Measurements from ENCODE around the gene NT5DC4.
A peak's percentile ranks its signal among the peaks of the same experiment; 100 is the strongest.

Gene NT5DC4

GRCh38 chr2:112726487-112727190 is 5.8 kb downstream of the NT5DC4 start:
- Mint-ChIP-seq H3K27me3 (ENCODE audit: low read depth, poor library complexity) (peaks cover 20% of the 10 kb centered on the region), H3K4me1 (no peaks in the 10 kb centered on the region), H3K27ac (no peak overlapping the region), H3K36me3 (ENCODE audit: low read depth) (no peaks in the 10 kb centered on the region), H3K4me3 (no peak overlapping the region), H3K9me3 (no peaks in the 10 kb centered on the region)
- TF ChIP-seq CTCF (IDR thresholded peaks at IDR 0.05), result peak; percentile 98
- peak; percentile 90 for DNase-seq

- H3K9me3 Mint-ChIP-seq, result no peaks in the 10 kb centered on the region
- no peak overlapping the region for H3K4me3 Mint-ChIP-seq
- no peaks in the 10 kb centered on the region for H3K36me3 Mint-ChIP-seq (ENCODE audit: low read depth)
- H3K4me1 Mint-ChIP-seq, result no peaks in the 10 kb centered on the region
- no peak for TF ChIP-seq CTCF (IDR thresholded peaks at IDR 0.05)
- no peak for DNase-seq
- no peak overlapping the region for H3K27ac Mint-ChIP-seq
- H3K27me3 Mint-ChIP-seq (ENCODE audit: low read depth, poor library complexity), result peaks cover 20% of the 10 kb centered on the region
Observed at GRCh38 chr2:112727276-112728028, 6.6 kb downstream of the NT5DC4 start.

- no peak for TF ChIP-seq CTCF (IDR thresholded peaks at IDR 0.05)
- H3K27me3 Mint-ChIP-seq (ENCODE audit: low read depth, poor library complexity), result peaks cover 20% of the 10 kb centered on the region
- H3K4me3 Mint-ChIP-seq, result no peak overlapping the region
- no peak overlapping the region for H3K27ac Mint-ChIP-seq
- H3K36me3 Mint-ChIP-seq (ENCODE audit: low read depth), result no peaks in the 10 kb centered on the region
- no peaks in the 10 kb centered on the region for H3K9me3 Mint-ChIP-seq
- DNase-seq, result no peak
- no peaks in the 10 kb centered on the region for H3K4me1 Mint-ChIP-seq
Observed at GRCh38 chr2:112728029-112728362, 7.2 kb downstream of the NT5DC4 start.

- no peak for TF ChIP-seq CTCF (IDR thresholded peaks at IDR 0.05)
- H3K36me3 Mint-ChIP-seq (ENCODE audit: low read depth), result no peaks in the 10 kb centered on the region
- H3K9me3 Mint-ChIP-seq, result no peaks in the 10 kb centered on the region
Observed at GRCh38 chr2:112728378-112729175, 7.8 kb downstream of the NT5DC4 start.

GRCh38 chr2:112730216-112730615 is 9.4 kb downstream of the NT5DC4 start:
- H3K4me3 Mint-ChIP-seq, result no peak overlapping the region
- H3K4me1 Mint-ChIP-seq, result no peaks in the 10 kb centered on the region
- H3K36me3 Mint-ChIP-seq (ENCODE audit: low read depth), result no peaks in the 10 kb centered on the region
- H3K27me3 Mint-ChIP-seq (ENCODE audit: low read depth, poor library complexity), result peaks cover 20% of the 10 kb centered on the region
- no peak overlapping the region for H3K27ac Mint-ChIP-seq
- TF ChIP-seq CTCF (IDR thresholded peaks at IDR 0.05), result no peak
- H3K9me3 Mint-ChIP-seq, result no peaks in the 10 kb centered on the region
- no peak for DNase-seq

More at GRCh38 chr2:112728378-112729175, 7.8 kb downstream of the NT5DC4 start:
- H3K27ac Mint-ChIP-seq, result no peak overlapping the region
- H3K27me3 Mint-ChIP-seq (ENCODE audit: low read depth, poor library complexity), result peaks cover 20% of the 10 kb centered on the region
- no peak for DNase-seq
- H3K4me1 Mint-ChIP-seq, result no peaks in the 10 kb centered on the region
- no peak overlapping the region for H3K4me3 Mint-ChIP-seq
